GM18499 (cell line): Measurements from ENCODE around the gene DDX54.
"Not testable (repeated sequence)": the region's sequence is repeated elsewhere in the genome, so short reads cannot be mapped to it uniquely, and the experiment has no call there.

Source experiments
- ATAC-seq: cut with Tn5 transposase; IDR thresholded peaks from one replicate; pipeline ENCODE4 v1.9.1; 2021; ENCODE audit warnings: moderate number of reproducible peaks; ENCODE audit not compliant: insufficient read depth, unreplicated experiment

The DDX54 gene

GRCh38 chr12:113221181-113221996 lies 36.1 kb upstream of the DDX54 start, which contains the start of gene TPCN1:
Gene TPCN1 (plus strand): TSS chr12:113221464. CDS start chr12:113226853, 5,389 bp downstream.
- peak; percentile 94 for ATAC-seq

DNA sequence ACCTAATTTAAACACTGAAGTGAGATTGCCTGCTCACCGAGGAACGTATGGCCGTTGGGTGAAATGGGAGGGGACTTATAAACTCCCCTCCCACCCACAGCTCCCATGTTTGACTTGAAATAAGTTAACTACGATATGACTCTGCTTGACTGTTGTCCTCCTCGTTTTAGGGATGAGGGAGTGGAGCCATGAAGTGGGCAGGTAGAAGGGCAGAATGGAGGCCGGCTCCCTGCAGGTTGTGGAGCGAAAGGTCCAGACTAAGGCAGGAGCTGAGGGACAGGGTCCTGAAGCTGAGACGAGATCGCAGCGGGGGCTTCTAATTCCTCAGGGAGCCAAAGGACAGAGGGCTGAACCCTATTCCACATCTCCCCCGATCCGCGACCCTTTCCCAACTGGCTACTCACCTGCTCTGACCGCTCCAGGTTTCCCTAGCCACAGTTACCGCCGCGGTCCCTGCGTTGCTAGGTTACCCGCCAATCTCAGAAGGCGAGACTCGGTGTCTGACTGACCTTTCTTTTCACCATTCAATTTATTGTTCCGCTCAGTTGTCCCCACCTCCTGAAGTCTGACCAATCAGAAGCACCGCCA lies 35.4 kb upstream of the DDX54 start:
- ATAC-seq: no peak

GRCh38 chr12:113216027-113216426 lies 30.7 kb upstream of the DDX54 start:
- ATAC-seq: no peak

GRCh38 chr12:113214895-113215400 lies 29.7 kb upstream of the DDX54 start:
- ATAC-seq: no peak

DNA sequence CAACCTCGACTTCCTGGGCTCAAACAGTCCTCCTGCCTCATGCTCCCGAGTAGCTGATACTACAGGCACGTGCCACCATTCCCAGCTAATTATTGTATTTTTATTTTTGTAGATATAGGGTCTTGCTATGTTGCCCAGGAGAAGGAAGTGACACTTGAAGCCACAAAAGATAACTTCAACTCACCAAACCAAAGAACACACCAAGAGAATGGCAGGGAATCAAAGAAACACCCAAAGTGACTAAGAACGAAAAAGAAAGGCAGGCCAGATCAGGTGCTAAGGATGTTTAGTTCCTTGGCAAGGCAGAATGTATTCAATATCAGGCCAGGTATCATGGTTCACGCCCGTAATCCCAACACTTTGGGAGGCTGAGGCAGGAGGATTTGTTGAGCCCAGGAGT lies 25.9 kb upstream of the DDX54 start:
- no peak for ATAC-seq

DNA sequence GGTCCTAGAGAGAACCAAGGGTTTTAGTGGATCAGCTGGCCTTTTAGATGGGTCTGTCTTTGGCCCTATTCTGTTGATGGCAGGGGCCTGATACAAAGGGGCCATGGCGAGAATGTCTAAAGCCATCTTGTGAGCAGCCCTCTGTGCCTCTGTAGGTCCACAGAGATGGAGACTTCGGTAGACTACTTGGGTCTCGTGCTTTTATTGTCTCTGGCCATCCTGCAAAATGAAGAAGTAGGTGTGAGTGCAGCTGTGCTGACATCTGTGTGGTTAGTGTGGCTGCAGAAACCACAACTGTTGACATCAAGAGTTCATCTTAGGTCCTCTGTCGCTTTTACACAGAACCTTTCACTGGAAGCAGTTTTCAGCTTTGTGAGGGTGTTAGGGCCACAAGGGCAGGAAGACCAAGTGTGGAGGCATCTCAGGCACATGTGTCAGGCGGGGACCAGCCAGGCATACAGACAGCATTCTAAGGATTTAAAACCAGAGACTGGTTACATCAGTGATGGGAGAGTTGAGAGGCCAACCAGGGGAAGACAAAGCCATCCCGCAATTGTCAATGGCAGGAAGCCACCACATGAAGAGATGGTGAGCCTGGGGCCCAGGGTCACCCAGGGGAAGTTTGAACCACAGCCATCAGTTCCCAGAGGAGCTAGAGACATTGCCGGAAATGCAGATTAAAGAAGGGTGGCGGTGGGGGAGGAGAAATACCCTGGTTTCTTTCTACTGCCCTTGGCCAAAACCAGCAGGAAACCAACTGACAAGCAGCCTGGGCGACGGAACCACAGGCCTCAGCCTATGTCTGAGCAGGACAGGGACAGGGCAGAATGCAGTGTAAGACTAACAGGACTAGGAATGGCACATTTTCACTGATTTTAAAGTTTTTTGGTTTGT lies 23.0 kb upstream of the DDX54 start:
- ATAC-seq: peak; percentile 67

DNA sequence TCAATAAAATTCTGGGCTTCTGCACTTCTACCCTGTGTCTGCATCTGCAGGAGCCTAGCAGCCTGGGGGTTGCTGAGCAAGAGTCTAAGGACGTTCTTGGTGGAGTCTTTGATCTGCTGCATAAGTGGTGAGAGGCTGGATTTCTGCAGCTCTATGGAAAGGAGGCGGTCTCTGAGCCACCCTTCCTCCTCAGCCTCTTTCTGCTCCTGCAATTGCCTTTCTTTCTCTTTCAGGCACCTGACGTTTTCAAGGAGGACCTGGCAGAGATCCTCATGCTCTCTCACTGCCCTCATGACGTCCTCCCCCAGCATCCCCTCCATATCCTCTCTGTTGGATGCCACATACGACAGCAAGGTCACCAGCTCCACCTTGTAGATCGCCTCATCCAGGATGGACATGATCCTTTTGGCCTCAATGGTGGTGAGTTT lies 22.3 kb upstream of the DDX54 start:
- no peak for ATAC-seq

DNA sequence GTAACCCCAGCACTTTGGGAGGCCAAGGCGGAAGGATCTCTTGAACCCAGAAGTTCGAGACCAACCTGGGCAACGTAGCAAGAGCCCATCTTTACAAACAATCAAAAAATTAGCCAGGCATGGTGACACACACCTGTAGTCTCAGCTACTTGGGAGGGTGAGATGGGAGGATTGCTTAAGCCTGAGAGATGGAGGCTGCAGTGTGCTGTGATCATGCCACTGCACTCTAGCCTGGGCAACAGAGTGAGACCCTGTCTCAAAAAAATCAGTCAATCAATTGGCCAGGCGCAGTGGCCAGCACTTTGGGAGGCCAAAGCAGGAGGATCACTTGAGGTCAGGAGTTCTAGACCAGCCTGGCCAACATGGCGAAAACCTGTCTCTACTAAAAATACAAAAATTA lies 21.5 kb upstream of the DDX54 start:
- ATAC-seq: not testable (repeated sequence)

DNA sequence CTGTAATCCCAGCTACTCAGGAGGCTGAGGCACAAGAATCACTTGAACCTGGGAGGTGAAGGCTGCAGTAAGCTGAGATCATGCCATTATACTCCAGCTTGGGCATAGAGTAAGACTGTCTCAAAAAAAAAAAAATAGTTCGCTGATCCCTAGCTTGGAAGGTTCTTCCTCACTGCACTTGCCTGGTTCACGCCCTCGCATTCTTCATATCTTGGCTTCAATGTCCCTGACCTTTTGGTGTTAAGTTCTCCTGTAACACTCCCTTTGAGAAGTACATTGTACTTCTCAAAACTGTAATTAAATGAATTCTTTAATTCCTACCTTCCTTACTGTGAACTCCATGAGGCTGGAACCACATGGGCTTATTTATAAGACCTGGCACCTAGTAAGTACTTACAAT lies 19.5 kb upstream of the DDX54 start:
- ATAC-seq: no peak

- ATAC-seq: no peak
These were observed 18.8 kb upstream of the DDX54 start for GRCh38 chr12:113203852-113204760.

DNA sequence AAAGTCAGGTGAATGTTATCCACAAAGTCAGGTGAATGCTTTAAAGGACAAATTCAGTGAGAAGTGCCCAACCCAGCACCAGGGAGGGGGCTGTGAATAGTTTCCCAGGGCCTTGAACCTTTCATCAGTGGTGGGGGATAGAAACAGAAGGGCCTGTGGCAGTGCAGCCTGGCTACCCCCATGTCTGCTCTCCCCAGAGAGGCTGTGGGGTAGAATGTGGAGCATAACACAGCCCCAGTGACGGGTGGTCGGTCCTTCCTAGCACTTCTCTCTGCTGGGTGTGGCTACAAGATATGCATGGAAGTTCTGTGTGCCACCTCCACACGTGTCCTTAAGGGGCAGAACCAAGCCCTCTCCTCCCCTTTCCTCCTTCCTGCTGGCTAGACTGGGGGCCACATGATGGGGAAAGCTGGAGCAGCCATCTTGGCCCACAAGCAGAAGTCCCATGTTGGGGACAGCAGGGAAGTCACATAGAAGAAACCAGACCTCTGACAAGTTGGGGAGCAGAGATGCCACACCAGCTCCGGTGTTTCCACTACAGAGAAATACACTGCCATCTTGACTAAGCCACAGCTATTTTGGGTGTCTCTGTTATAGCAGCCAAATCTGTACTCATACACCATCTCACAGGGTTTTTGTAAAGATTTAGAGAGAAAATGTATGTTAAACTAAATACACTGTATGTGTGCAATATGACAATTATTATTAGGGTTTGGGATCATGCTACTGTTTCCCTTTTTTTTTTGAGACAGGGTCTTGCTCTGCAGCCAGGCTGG lies 17.2 kb upstream of the DDX54 start:
- no peak for ATAC-seq

GRCh38 chr12:113201187-113202177 lies 16.2 kb upstream of the DDX54 start:
- ATAC-seq: no peak

DNA sequence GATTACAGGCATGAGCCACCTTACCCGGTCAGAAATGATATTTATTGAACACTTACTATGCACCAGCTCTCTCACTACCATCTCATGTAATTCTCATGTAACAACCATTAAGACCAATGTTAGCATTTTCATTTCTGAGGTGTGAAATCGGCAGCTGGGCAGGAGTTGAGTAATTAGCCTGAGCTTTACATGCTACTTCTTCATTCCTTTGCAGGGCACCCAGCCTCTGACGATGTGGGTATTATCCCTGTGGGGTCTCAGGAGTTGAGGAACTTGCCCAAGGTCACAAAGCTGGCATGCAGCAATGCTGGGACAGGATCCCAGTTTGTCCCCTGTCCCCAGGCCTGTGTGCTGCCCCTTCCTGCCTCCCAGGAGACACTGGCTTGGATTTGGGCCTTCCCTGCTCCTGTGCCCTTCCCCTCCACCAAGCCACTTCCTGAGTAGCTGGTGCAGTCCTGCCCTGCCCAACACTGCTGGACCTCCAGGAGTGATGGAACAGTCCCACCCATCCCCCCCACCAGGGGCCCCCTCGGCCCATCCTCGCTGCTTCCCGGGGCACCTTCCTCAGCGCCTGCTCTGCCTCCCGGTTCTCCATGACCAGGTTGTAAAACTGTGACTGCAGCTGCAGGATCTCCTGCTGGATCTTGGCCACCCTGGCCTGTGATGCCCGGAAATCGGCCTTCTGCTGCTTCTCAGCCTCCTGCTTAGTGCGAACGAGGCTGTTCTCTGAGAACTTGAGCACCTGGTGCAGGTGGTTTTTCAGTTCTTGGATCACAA lies 14.9 kb upstream of the DDX54 start:
- ATAC-seq: no peak

- no peak for ATAC-seq
These were observed 13.0 kb upstream of the DDX54 start for GRCh38 chr12:113198296-113198695.

DNA sequence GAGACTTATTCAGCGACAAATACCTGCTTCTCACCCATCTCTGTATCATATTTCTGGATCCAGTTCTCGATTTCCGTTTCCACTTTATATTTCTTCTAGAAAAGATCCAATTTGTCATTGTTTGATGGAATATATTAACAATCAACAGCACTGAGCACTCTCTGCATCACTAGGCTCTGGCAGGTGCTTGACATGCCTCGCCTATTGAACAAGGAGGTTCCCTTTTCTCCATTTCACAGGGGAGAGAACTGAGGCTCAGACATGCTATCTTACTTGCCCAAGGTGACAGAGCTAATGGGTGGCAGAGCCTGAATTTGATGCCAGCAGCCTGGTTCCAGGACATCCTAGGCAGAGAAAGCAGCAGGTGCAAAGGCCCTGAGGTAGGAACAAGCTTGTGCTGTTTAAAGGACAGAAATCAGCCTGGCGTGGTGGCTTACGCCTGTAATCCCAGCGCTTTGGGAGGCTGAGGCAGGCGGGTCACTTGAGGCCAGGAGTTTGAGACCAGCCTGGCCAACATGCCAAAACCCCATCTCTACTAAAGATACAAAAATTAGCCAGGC lies 12.3 kb upstream of the DDX54 start:
- ATAC-seq: no peak

DNA sequence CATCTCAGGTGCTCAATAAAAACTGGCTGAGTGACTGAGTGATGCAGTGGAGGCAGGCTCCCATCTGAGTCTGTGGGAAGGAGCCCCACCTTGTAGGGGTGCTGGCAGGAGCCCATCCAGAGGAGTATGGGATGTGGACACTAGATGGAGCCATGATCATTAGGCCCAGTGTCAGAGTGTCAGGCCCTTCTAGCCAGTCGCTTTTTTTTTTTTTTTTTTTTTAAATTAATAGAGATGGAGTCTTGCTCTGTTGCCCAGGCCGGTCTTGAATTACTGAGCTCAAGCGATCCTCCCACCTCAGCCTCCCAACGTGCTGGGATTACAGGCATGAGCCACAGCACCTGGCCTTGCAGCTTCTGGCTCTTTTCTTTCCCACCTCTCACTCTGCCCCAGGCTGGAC lies 11.7 kb upstream of the DDX54 start:
- ATAC-seq: no peak

GRCh38 chr12:113196582-113196981 lies 11.3 kb upstream of the DDX54 start:
- ATAC-seq: no peak
